ENCODE measurements around the gene ZNF471.
A peak's percentile ranks its signal among the peaks of the same experiment; 100 is the strongest.

Gene ZNF471

DNA sequence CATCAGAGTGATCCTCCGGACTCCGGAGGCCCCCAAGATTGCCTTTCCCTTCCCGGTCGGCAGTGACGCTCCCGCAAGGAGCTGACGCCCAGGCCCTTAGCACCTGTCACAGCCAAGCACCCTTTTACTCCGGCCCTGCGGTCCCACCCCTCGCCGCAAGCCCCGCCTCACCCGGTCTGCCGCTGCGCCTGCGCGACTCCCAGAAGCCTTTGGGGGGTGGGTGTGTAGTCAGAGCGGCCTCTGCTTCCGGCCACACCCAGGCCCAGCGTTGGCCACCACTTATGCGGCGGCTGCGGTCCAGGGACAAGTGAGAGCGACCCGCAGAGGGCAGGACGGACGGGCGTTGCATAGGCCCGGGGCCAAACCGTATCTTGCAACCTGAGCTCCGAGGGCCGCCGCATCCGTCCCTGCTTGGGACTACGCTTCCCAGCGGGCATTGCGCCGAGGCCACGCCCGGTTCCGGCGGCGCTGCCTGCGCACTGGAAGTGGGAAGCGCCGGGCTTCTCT is 30.7 kb downstream of the ZNF471 start:
- no peaks in the 10 kb centered on the region for H3K36me3 ChIP-seq
- TF ChIP-seq, protein P1, sequence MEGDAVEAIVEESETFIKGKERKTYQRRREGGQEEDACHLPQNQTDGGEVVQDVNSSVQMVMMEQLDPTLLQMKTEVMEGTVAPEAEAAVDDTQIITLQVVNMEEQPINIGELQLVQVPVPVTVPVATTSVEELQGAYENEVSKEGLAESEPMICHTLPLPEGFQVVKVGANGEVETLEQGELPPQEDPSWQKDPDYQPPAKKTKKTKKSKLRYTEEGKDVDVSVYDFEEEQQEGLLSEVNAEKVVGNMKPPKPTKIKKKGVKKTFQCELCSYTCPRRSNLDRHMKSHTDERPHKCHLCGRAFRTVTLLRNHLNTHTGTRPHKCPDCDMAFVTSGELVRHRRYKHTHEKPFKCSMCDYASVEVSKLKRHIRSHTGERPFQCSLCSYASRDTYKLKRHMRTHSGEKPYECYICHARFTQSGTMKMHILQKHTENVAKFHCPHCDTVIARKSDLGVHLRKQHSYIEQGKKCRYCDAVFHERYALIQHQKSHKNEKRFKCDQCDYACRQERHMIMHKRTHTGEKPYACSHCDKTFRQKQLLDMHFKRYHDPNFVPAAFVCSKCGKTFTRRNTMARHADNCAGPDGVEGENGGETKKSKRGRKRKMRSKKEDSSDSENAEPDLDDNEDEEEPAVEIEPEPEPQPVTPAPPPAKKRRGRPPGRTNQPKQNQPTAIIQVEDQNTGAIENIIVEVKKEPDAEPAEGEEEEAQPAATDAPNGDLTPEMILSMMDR (IDR thresholded peaks at IDR 0.05) = no peak

DNA sequence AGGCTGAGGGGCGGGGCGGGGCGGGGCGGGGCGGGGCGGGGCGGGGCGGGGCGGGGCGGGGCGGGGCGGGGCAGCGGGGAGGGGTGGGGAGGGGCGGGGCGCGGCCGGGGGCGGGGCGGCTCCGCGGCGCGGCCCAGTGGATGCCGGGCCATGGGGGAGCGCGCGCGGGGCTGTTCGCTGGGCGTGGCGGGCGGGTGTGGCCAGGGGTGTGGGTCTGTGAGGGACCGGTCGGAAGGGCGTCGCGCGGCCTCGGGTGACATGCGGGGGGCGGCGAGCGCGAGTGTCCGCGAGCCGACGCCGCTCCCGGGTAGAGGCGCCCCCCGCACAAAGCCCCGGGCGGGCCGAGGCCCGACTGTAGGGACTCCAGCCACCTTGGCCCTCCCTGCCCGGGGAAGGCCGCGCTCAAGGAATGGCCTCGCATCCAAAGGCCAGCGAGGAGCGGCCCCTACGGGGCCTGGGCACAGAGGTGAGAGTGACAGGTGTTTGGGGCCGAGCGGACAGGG is 31.2 kb downstream of the ZNF471 start, which contains the start of gene ZFP28:
Gene ZFP28 (plus strand): TSS at position 188 of the 503 bp plus-strand sequence. CDS start 71 bp downstream, at position 259.
- Histone ChIP-seq H3K27me3 (no peaks in the 10 kb centered on the region), H3K36me3 (no peaks in the 10 kb centered on the region), H3K4me3 (ENCODE audit: low read depth in 1 of 2, low read length in 1 of 2) (peak within 1 kb of the TSS; percentile 77 to 78), H3K27ac (peak within 1 kb of the TSS; percentile 88), H3K4me1 (ENCODE audit: control insufficient read depth in 1 of 2, insufficient read depth in 1 of 2, low read depth in 1 of 2, low read length in 1 of 2) (peaks cover 13 to 14% of the 10 kb centered on the region in 2 experiments), H3K9me3 (peaks cover 17% of the 10 kb centered on the region)
- TF ChIP-seq, protein P1 (IDR thresholded peaks at IDR 0.05) = no peak

More for the DNA sequence above, 30.7 kb downstream of the ZNF471 start:
- Histone ChIP-seq H3K4me1 (ENCODE audit: control insufficient read depth in 1 of 2, insufficient read depth in 1 of 2, low read depth in 1 of 2, low read length in 1 of 2) (peaks cover 13 to 14% of the 10 kb centered on the region in 2 experiments), H3K27ac (peak overlapping the region; percentile 88), H3K9me3 (peaks cover 14% of the 10 kb centered on the region), H3K4me3 (ENCODE audit: low read depth in 1 of 2, low read length in 1 of 2) (peak overlapping the region; percentile 77 to 78), H3K27me3 (no peaks in the 10 kb centered on the region)

DNA sequence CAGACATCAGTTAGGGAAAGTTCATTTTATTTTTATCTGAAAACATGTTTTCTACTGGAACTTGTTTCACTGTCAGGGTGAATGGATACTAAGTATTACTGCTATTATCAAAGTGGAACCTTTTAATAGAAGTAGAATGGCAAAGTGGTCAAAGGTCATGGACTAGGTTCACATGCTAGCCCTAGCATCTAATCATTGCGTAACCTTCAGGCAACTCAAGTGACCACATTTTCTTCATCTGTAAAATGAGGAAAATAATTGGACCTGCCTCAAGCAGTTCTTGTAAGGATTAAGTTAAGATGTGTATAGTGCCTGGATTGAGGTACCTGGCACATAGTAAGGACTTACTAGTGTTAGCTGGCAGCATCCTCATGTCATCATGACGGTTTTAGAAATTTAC is 36.1 kb downstream of the ZNF471 start:
- Histone ChIP-seq H3K4me3 (ENCODE audit: low read depth in 1 of 2, low read length in 1 of 2) (no peak overlapping the region), H3K4me1 (ENCODE audit: control insufficient read depth in 1 of 2, insufficient read depth in 1 of 2, low read depth in 1 of 2, low read length in 1 of 2) (peaks cover 6% of the 10 kb centered on the region in 2 experiments), H3K27ac (no peak overlapping the region), H3K9me3 (peaks cover 24% of the 10 kb centered on the region), H3K27me3 (no peaks in the 10 kb centered on the region), H3K36me3 (no peaks in the 10 kb centered on the region)
- TF ChIP-seq, protein P1 (IDR thresholded peaks at IDR 0.05) = no peak

DNA sequence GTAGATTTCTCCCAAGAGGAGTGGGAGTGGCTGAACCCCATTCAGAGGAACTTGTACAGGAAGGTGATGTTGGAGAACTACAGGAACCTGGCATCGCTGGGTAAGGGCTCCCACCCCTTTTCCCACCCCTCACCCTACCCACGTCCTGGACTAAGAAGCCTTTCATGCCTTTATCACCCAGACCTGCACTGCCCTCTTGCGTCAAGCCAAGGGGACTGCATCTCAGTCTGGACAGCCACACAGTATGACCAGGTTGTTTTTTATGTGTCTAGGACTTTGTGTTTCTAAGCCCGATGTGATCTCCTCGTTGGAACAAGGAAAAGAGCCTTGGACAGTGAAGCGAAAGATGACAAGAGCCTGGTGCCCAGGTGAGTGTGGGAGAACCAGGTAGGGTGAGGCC is 39.9 kb downstream of the ZNF471 start:
- Histone ChIP-seq H3K27me3 (no peaks in the 10 kb centered on the region), H3K9me3 (peaks cover 28% of the 10 kb centered on the region), H3K4me3 (ENCODE audit: low read depth in 1 of 2, low read length in 1 of 2) (no peak overlapping the region), H3K4me1 (ENCODE audit: control insufficient read depth in 1 of 2, insufficient read depth in 1 of 2, low read depth in 1 of 2, low read length in 1 of 2) (no peaks in the 10 kb centered on the region), H3K36me3 (peaks cover 5% of the 10 kb centered on the region), H3K27ac (no peak overlapping the region)
- TF ChIP-seq, protein P1 (IDR thresholded peaks at IDR 0.05) = no peak

DNA sequence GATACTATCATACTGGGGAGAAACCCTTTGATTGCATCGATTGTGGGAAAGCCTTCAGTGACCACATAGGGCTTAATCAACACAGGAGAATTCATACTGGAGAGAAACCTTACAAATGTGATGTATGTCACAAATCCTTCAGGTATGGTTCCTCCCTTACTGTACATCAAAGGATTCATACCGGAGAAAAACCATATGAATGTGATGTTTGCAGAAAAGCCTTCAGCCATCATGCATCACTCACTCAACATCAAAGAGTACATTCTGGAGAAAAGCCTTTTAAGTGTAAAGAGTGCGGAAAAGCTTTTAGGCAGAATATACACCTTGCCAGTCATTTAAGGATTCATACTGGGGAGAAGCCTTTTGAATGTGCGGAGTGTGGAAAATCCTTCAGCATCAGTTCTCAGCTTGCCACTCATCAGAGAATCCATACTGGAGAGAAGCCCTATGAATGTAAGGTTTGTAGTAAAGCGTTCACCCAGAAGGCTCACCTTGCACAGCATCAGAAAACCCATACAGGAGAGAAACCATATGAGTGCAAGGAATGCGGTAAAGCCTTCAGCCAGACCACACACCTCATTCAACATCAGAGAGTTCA is 46.7 kb downstream of the ZNF471 start:
- Histone ChIP-seq H3K4me3 (ENCODE audit: low read depth in 1 of 2, low read length in 1 of 2) (no peak overlapping the region), H3K27ac (no peak overlapping the region), H3K9me3 (peaks cover 30% of the 10 kb centered on the region), H3K27me3 (no peaks in the 10 kb centered on the region), H3K4me1 (ENCODE audit: control insufficient read depth in 1 of 2, insufficient read depth in 1 of 2, low read depth in 1 of 2, low read length in 1 of 2) (no peaks in the 10 kb centered on the region), H3K36me3 (peaks cover 5% of the 10 kb centered on the region)
- TF ChIP-seq, protein P1 (IDR thresholded peaks at IDR 0.05) = no peak

Data from neutrophil (primary cell).